Measurements from ENCODE around the gene CPLX1. TPM values are rescaled to one million over a fixed set of nuclear protein-coding genes. Genes with fewer than 3 reads are reported as not detected.

The CPLX1 gene
- total RNA-seq, 2 donors from 2014 or later = 1.3 to 1.9 TPM

GRCh38 chr4:796206-796605 lies 29.7 kb downstream of the CPLX1 start:
- no peaks in the 10 kb centered on the region for H3K9me3 Mint-ChIP-seq
- peaks cover 28% of the 10 kb centered on the region for H3K27me3 Mint-ChIP-seq (ENCODE audit: low read depth)
- H3K36me3 Mint-ChIP-seq (ENCODE audit: insufficient read depth in 2 of 2) = peaks cover 0 to 2% of the 10 kb centered on the region in 2 donors
- H3K27ac Mint-ChIP-seq = no peak overlapping the region
- ATAC-seq (replicated peaks in 1 of 2) (no peak), DNase-seq (no peak)
- H3K4me1 Mint-ChIP-seq (ENCODE audit: low read depth) = peaks cover 48% of the 10 kb centered on the region
- no peak overlapping the region for H3K4me3 Mint-ChIP-seq

DNA sequence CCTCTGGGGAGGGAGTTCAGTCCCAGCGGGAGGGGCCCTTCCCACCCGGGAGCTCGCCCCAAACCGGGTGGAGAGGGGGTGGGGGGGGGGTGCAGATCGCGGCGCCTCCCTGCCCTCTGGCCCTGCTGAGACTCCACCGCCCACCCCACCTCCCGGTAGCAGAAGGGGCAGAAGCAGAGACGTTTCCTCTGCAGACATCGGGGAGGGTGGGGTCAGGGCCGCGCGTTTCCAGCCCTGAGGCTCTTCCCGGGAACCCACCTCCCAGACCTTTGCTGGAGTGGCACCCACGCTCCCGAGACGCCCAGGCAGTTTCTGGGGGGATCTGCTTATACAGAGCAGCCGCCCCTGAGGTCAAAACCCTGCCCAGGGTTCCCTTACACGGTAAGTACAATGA lies 30.2 kb downstream of the CPLX1 start:
- ATAC-seq (replicated peaks in 1 of 2) (no peak), DNase-seq (no peak)
- Mint-ChIP-seq H3K4me1 (ENCODE audit: low read depth) (peaks cover 48% of the 10 kb centered on the region), H3K9me3 (no peaks in the 10 kb centered on the region), H3K27me3 (ENCODE audit: low read depth) (peaks cover 28% of the 10 kb centered on the region), H3K36me3 (ENCODE audit: insufficient read depth in 2 of 2) (peaks cover 0 to 2% of the 10 kb centered on the region in 2 donors), H3K27ac (no peak overlapping the region), H3K4me3 (no peak overlapping the region)

DNA sequence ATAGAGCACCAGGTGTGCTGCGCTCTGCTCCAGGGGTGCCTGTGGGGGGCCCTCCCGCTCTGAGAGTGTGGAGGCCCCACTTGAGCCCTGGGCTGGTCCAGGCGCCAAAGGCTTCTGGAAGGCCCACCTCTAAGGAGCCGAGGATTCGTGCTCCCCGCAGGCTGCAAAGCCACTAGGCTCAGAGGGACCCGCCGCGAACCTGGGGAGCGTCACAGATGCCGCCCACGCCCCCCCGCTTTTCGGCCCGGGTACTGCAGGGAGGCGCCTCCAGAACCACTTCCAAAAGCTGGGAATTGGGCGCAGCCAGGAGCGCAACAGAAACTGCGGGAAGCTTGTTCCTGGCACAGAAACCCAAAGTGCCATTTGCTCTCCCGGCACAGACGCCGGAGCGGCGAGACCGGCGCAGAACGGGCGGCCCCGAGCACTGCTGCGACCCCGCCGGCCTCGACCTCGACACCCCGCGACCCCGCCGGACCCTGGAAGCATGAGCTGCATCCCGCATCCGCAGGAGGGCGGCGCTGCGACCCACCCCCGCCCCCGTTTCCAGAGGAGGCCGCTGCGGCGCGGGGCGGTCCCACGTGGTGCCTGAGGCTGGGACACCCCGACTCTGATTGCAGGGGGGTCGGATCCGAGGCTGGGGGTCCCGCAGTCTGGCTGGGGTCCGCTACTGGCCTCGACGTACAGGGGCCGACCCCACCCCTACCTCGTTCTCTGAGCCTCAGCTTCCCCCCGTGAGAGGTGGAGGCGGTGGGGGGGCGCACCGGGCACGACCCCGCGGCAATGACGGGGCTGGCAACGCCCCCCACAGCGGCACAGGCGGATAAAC lies 30.8 kb downstream of the CPLX1 start:
- peaks cover 47% of the 10 kb centered on the region for H3K4me1 Mint-ChIP-seq (ENCODE audit: low read depth)
- ATAC-seq (replicated peaks in 1 of 2) (no peak), DNase-seq (no peak)
- no peak overlapping the region for H3K27ac Mint-ChIP-seq
- peak overlapping the region; percentile 72 for H3K4me3 Mint-ChIP-seq
- H3K36me3 Mint-ChIP-seq (ENCODE audit: insufficient read depth in 2 of 2) = peaks cover 0 to 2% of the 10 kb centered on the region in 2 donors
- H3K9me3 Mint-ChIP-seq = no peaks in the 10 kb centered on the region
- H3K27me3 Mint-ChIP-seq (ENCODE audit: low read depth) = peaks cover 28% of the 10 kb centered on the region

GRCh38 chr4:793941-794621 lies 31.8 kb downstream of the CPLX1 start:
- ATAC-seq (replicated peaks in 1 of 2) (no peak), DNase-seq (no peak)
- Mint-ChIP-seq H3K27ac (no peak overlapping the region), H3K4me3 (peak overlapping the region; percentile 46 to 72), H3K9me3 (no peaks in the 10 kb centered on the region), H3K27me3 (ENCODE audit: low read depth) (peaks cover 28% of the 10 kb centered on the region), H3K4me1 (ENCODE audit: low read depth) (peaks cover 36% of the 10 kb centered on the region), H3K36me3 (ENCODE audit: insufficient read depth in 2 of 2) (peaks cover 0 to 2% of the 10 kb centered on the region in 2 donors)

DNA sequence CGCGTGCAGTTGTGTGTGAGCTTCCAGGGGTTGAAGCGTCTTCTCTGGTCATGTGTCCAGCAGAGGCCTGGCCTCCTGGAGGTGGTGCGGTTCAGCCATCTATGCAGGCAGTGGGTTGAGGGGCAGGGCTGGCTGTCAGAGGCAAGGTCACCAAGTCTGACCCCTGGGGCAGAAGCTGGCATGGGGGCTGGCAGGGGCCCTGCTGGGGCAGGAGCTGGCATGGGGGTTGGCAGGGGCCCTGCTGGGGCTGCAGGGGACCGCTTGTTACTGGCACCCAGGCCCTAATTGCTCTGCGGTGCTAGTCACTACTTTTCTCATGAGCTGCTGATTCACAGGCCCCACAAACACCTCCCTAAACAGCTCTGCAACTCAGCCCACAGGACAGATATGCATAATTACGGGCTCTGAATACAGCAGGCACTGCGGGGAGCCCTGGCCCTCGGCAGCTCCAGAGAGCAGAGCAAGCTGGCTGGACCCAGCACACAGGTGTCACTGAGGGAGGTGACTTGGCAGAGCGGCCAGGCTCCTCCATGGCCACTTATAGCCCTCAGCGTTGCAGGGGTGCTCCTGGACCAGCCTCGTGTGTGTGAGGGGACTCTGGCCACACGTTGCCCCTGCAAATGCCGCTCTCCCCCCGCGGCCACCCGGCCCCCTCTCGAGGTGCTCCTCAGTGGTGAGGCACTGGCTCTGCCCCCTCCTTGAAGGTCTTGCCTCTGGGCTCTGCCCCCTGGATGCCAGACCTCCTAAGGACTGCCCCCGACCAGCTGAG lies 32.7 kb downstream of the CPLX1 start:
- peaks cover 28% of the 10 kb centered on the region for H3K27me3 Mint-ChIP-seq (ENCODE audit: low read depth)
- H3K9me3 Mint-ChIP-seq = no peaks in the 10 kb centered on the region
- peaks cover 28% of the 10 kb centered on the region for H3K4me1 Mint-ChIP-seq (ENCODE audit: low read depth)
- peak; percentile 52 to 65 for ATAC-seq (replicated peaks in 1 of 2)
- H3K36me3 Mint-ChIP-seq (ENCODE audit: insufficient read depth in 2 of 2) = peaks cover 0 to 2% of the 10 kb centered on the region in 2 donors
- peak overlapping the region; percentile 4 for H3K27ac Mint-ChIP-seq
- peak overlapping the region; percentile 77 to 80 for H3K4me3 Mint-ChIP-seq
- DNase-seq = peak in 1 of 2 donors; percentile 39

GRCh38 chr4:792626-793092 lies 33.3 kb downstream of the CPLX1 start:
- DNase-seq (peak; percentile 64 to 66), ATAC-seq (replicated peaks in 1 of 2) (peak; percentile 69 to 78)
- Mint-ChIP-seq H3K4me1 (ENCODE audit: low read depth) (peaks cover 26% of the 10 kb centered on the region), H3K4me3 (peak overlapping the region; percentile 77 to 80), H3K27ac (peak overlapping the region; percentile 4), H3K27me3 (ENCODE audit: low read depth) (peaks cover 28% of the 10 kb centered on the region), H3K36me3 (ENCODE audit: insufficient read depth in 2 of 2) (peaks cover 0 to 2% of the 10 kb centered on the region in 2 donors), H3K9me3 (no peaks in the 10 kb centered on the region)

GRCh38 chr4:791898-792625 lies 33.9 kb downstream of the CPLX1 start:
- peaks cover 0 to 2% of the 10 kb centered on the region in 2 donors for H3K36me3 Mint-ChIP-seq (ENCODE audit: insufficient read depth in 2 of 2)
- peaks cover 31% of the 10 kb centered on the region for H3K4me1 Mint-ChIP-seq (ENCODE audit: low read depth)
- peak; percentile 63 to 67 for DNase-seq
- peak overlapping the region; percentile 77 to 80 for H3K4me3 Mint-ChIP-seq
- no peaks in the 10 kb centered on the region for H3K9me3 Mint-ChIP-seq
- peak; percentile 55 to 56 for ATAC-seq (replicated peaks in 1 of 2)
- peaks cover 34% of the 10 kb centered on the region for H3K27me3 Mint-ChIP-seq (ENCODE audit: low read depth)
- H3K27ac Mint-ChIP-seq = no peak overlapping the region

DNA sequence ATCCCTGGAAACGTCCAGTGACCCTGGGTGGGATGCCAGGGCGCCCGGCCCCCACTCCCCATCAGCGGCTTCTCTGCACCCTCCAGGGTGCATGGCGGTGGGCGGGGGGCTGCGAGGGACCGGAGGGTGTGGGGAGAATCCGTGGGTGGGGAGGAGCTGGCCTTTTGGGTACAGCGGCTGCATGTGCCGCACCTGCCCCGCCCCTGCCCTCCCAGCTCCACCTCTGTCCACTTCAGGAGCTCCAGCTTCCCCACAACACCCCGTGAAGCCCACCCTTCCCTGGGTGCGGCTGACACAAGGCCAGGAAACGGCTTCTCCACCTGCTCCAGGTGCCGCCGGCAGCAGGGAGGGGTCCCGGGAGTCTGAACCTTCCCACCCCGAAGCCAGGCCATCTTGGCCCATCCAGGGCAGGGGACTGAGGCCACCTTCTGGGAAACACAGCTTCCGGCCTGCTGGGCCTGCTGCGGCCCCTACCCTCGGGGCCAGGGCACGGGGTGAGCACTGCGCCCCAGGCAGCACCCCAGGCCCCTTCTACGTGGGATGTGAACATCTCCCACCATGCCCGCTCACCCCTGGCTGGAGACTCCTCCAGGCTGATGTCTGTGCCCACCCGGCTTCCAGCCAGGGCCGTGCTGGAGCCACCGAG lies 34.6 kb downstream of the CPLX1 start:
- no peak overlapping the region for H3K27ac Mint-ChIP-seq
- peaks cover 30% of the 10 kb centered on the region for H3K27me3 Mint-ChIP-seq (ENCODE audit: low read depth)
- no peak for DNase-seq
- H3K9me3 Mint-ChIP-seq = no peaks in the 10 kb centered on the region
- peaks cover 32% of the 10 kb centered on the region for H3K4me1 Mint-ChIP-seq (ENCODE audit: low read depth)
- peaks cover 0 to 2% of the 10 kb centered on the region in 2 donors for H3K36me3 Mint-ChIP-seq (ENCODE audit: insufficient read depth in 2 of 2)
- no peak for ATAC-seq (replicated peaks in 1 of 2)
- no peak overlapping the region for H3K4me3 Mint-ChIP-seq

GRCh38 chr4:790466-790820 lies 35.5 kb downstream of the CPLX1 start:
- Mint-ChIP-seq H3K4me1 (ENCODE audit: low read depth) (peaks cover 32% of the 10 kb centered on the region), H3K4me3 (peak overlapping the region in 1 of 2 donors; percentile 3), H3K27me3 (ENCODE audit: low read depth) (peaks cover 30% of the 10 kb centered on the region), H3K27ac (no peak overlapping the region), H3K36me3 (ENCODE audit: insufficient read depth in 2 of 2) (peaks cover 0 to 2% of the 10 kb centered on the region in 2 donors), H3K9me3 (no peaks in the 10 kb centered on the region)
- DNase-seq = no peak
- ATAC-seq (replicated peaks in 1 of 2) = no peak

- Mint-ChIP-seq H3K9me3 (no peaks in the 10 kb centered on the region), H3K27me3 (ENCODE audit: low read depth) (peaks cover 33% of the 10 kb centered on the region), H3K4me1 (ENCODE audit: low read depth) (peaks cover 36% of the 10 kb centered on the region), H3K36me3 (ENCODE audit: insufficient read depth in 2 of 2) (peaks cover 0 to 2% of the 10 kb centered on the region in 2 donors), H3K4me3 (no peak overlapping the region), H3K27ac (no peak overlapping the region)
- ATAC-seq (replicated peaks in 1 of 2) = no peak
- no peak for DNase-seq
Measured at GRCh38 chr4:789571-790465, 36.1 kb downstream of the CPLX1 start.

- ATAC-seq (replicated peaks in 1 of 2) (no peak), DNase-seq (no peak)
- H3K4me3 Mint-ChIP-seq = no peak overlapping the region
- H3K9me3 Mint-ChIP-seq = no peaks in the 10 kb centered on the region
- peaks cover 0 to 2% of the 10 kb centered on the region in 2 donors for H3K36me3 Mint-ChIP-seq (ENCODE audit: insufficient read depth in 2 of 2)
- no peak overlapping the region for H3K27ac Mint-ChIP-seq
- peaks cover 28% of the 10 kb centered on the region for H3K4me1 Mint-ChIP-seq (ENCODE audit: low read depth)
- H3K27me3 Mint-ChIP-seq (ENCODE audit: low read depth) = peaks cover 32% of the 10 kb centered on the region
Measured at GRCh38 chr4:788636-789297, 37.2 kb downstream of the CPLX1 start.

Data from activated T-cell treated with anti-CD3 and anti-CD28 coated beads, Interleukin-2, amount 50 U/mL, for 72 hours (primary cell).